H9 (cell line): ENCODE measurements around the gene NAA30. TPM values are rescaled to one million over a fixed set of nuclear protein-coding genes. Genes with fewer than 3 reads are reported as not detected.

ENCODE experiments used
- DNase-seq: peaks from one replicate; pipeline ENCODE4 v3.0.0-alpha.2; 2017
- H2AFZ ChIP-seq: one replicate; pipeline ENCODE4 v1.6.1; 2013; ENCODE audit warnings: mild to moderate bottlenecking, low read length, control low read depth, moderate library complexity
- H2AK5ac ChIP-seq: 2 replicates; pipeline ENCODE4 v1.6.1; 2013; ENCODE audit warnings: low read length, control low read depth, mixed read lengths; ENCODE audit not compliant: insufficient read length
- H2BK120ac ChIP-seq: one replicate; pipeline ENCODE4 v1.6.1; 2013; ENCODE audit warnings: low read depth, mild to moderate bottlenecking, low read length, control low read depth, inconsistent platforms; ENCODE audit not compliant: poor library complexity, severe bottlenecking
- H2BK12ac ChIP-seq: 2 replicates; pipeline ENCODE4 v1.6.1; 2013; ENCODE audit warnings: low read length, control low read depth, mixed read lengths, low read depth; ENCODE audit not compliant: insufficient read length
- H2BK15ac ChIP-seq: 2 replicates; pipeline ENCODE4 v1.6.1; 2013; ENCODE audit warnings: low read depth, low read length, control low read depth
- H2BK20ac ChIP-seq: one replicate; pipeline ENCODE4 v1.6.1; 2013; ENCODE audit warnings: low read depth, mild to moderate bottlenecking, low read length, control low read depth, inconsistent platforms; ENCODE audit not compliant: poor library complexity, severe bottlenecking
- H2BK5ac ChIP-seq: 2 replicates; pipeline ENCODE4 v1.6.1; 2013; ENCODE audit warnings: low read length, control low read depth, mixed read lengths; ENCODE audit not compliant: insufficient read length
- H3K14ac ChIP-seq: 2 replicates; pipeline ENCODE4 v1.6.1; 2013; ENCODE audit warnings: low read length, control low read depth; ENCODE audit not compliant: insufficient read depth
- H3K18ac ChIP-seq: 2 replicates; pipeline ENCODE4 v1.6.1; 2013; ENCODE audit warnings: low read depth, mild to moderate bottlenecking, mixed read lengths, low read length, control low read depth; ENCODE audit not compliant: insufficient read length
- H3K23ac ChIP-seq: 2 replicates; pipeline ENCODE4 v1.6.1; 2013; ENCODE audit warnings: low read length, control low read depth, mixed read lengths, low read depth; ENCODE audit not compliant: insufficient read length
- H3K23me2 ChIP-seq: 2 replicates; pipeline ENCODE4 v1.6.1; 2013; ENCODE audit warnings: low read depth, mild to moderate bottlenecking, mixed read lengths, low read length, control low read depth; ENCODE audit not compliant: insufficient read length, poor library complexity, severe bottlenecking
- H3K27ac ChIP-seq: 2 replicates; pipeline ENCODE4 v1.5.1; 2013; ENCODE audit warnings: low read length, control low read depth, mixed read lengths, low read depth; ENCODE audit not compliant: insufficient read length
- H3K27me3 ChIP-seq: 2 replicates; pipeline ENCODE4 v1.6.1; 2013; ENCODE audit warnings: low read length, control low read depth, inconsistent platforms; ENCODE audit not compliant: insufficient read depth
- H3K4ac ChIP-seq: 2 replicates; pipeline ENCODE4 v1.6.1; 2013; ENCODE audit warnings: low read depth, mild to moderate bottlenecking, control low read depth, inconsistent platforms, low read length, moderate library complexity
- H3K4me1 ChIP-seq: 2 replicates; pipeline ENCODE4 v1.6.1; 2013; ENCODE audit warnings: low read length, control low read depth, inconsistent platforms; ENCODE audit not compliant: insufficient read depth
- H3K4me2 ChIP-seq: 2 replicates; pipeline ENCODE4 v1.6.1; 2013; ENCODE audit warnings: low read length, control low read depth, mixed read lengths; ENCODE audit not compliant: insufficient read length, insufficient read depth
- H3K56ac ChIP-seq: 2 replicates; pipeline ENCODE4 v1.6.1; 2013; ENCODE audit warnings: low read depth, mild to moderate bottlenecking, mixed read lengths, low read length, control low read depth; ENCODE audit not compliant: insufficient read length
- H3K79me1 ChIP-seq: 2 replicates; pipeline ENCODE4 v1.6.1; 2013; ENCODE audit warnings: low read depth, mild to moderate bottlenecking, moderate library complexity, low read length, control low read depth, inconsistent platforms; ENCODE audit not compliant: insufficient read depth, poor library complexity, severe bottlenecking
- H3K79me2 ChIP-seq: 2 replicates; pipeline ENCODE4 v1.6.1; 2013; ENCODE audit warnings: low read length, control low read depth, inconsistent platforms; ENCODE audit not compliant: insufficient read depth
- H3K9ac ChIP-seq: 2 replicates; pipeline ENCODE4 v1.6.1; 2013; ENCODE audit warnings: low read length, control low read depth, mixed read lengths; ENCODE audit not compliant: insufficient read length; ENCODE audit errors: extremely low read depth
- H3K9me3 ChIP-seq: one replicate; pipeline ENCODE4 v1.6.1; 2013; ENCODE audit warnings: low read depth, low read length, inconsistent platforms; ENCODE audit not compliant: control insufficient read depth
- H3T11ph ChIP-seq: one replicate; pipeline ENCODE4 v1.6.1; 2013; ENCODE audit warnings: mild to moderate bottlenecking, low read length, control low read depth, inconsistent platforms
- H4K20me1 ChIP-seq: one replicate; pipeline ENCODE4 v1.6.1; 2013; ENCODE audit not compliant: control insufficient read depth, insufficient read length, insufficient read depth
- H4K5ac ChIP-seq: 2 replicates; pipeline ENCODE4 v1.6.1; 2013; ENCODE audit warnings: low read depth, mild to moderate bottlenecking, mixed read lengths, low read length, control low read depth; ENCODE audit not compliant: insufficient read length
- H4K8ac ChIP-seq: replicated peaks from 2 replicates; pipeline ENCODE4 v1.6.1; 2013; ENCODE audit warnings: low read length, control low read depth, mixed read lengths, low read depth; ENCODE audit not compliant: insufficient read length
- H4K91ac ChIP-seq: 2 replicates; pipeline ENCODE4 v1.6.1; 2013; ENCODE audit warnings: low read depth, mild to moderate bottlenecking, moderate library complexity, mixed read lengths, low read length, control low read depth; ENCODE audit not compliant: insufficient read length
- H3K27ac Mint-ChIP-seq, 3 experiments: 2 replicates in 2 of 3; 3 replicates in 1 of 3; pipeline ENCODE4 v1.8.0; 2020 to 2021; ENCODE audit warnings: mixed read lengths in 3 of 3, mild to moderate bottlenecking in 1 of 3, moderate library complexity in 1 of 3
- H3K27me3 Mint-ChIP-seq: 2 replicates; pipeline ENCODE4 v1.8.0; 2021; ENCODE audit warnings: low read depth, mild to moderate bottlenecking, moderate library complexity, mixed read lengths
- H3K36me3 Mint-ChIP-seq, 3 experiments: 2 replicates in 2 of 3; 3 replicates in 1 of 3; pipeline ENCODE4 v1.8.0; 2020 to 2021; ENCODE audit warnings: low read depth in 3 of 3, mixed read lengths in 3 of 3; ENCODE audit not compliant: insufficient read depth in 1 of 3
- H3K4me1 Mint-ChIP-seq, 2 experiments: 2 replicates each; pipeline ENCODE4 v1.8.0; 2020; ENCODE audit warnings: mixed read lengths in 2 of 2
- H3K4me3 Mint-ChIP-seq, 2 experiments: 2 replicates in 1 of 2; 3 replicates in 1 of 2; pipeline ENCODE4 v1.8.0; 2020 to 2021; ENCODE audit warnings: mild to moderate bottlenecking in 2 of 2, mixed read lengths in 2 of 2, moderate library complexity in 1 of 2
- H3K9me3 Mint-ChIP-seq, 2 experiments: 2 replicates in 1 of 2; 3 replicates in 1 of 2; pipeline ENCODE4 v1.8.0; 2020; ENCODE audit warnings: mild to moderate bottlenecking in 2 of 2, mixed read lengths in 2 of 2, moderate library complexity in 1 of 2
- WGBS: extraction: QIAGEN DNeasy Blood & Tissue Kit; methylation state at CpG from one replicate; pipeline ENCODE4 v1.1.7; 2013; ENCODE audit warnings: missing lambda C conversion rate, low lambda C conversion rate, mixed read lengths; ENCODE audit not compliant: insufficient read length; ENCODE audit errors: extremely low coverage; 5-methylcytosine and 5-hydroxymethylcytosine counted together
- total RNA-seq: library from RNA; stranded (reverse); gene quantifications from 2 replicates; pipeline ENCODE4 v1.2.1, GENCODE V29; 2021
- TF ChIP-seq, protein P1 (sequence below): fragments of 200-600 bp; sonication (generic); conservative IDR thresholded peaks from 3 replicates; pipeline ENCODE4 v1.8.0; 2021; ENCODE audit warnings: antibody characterized with exemption, mild to moderate bottlenecking

Gene NAA30
- total RNA-seq, 1 experiment from 2014 or later, result 20.9 TPM

DNA sequence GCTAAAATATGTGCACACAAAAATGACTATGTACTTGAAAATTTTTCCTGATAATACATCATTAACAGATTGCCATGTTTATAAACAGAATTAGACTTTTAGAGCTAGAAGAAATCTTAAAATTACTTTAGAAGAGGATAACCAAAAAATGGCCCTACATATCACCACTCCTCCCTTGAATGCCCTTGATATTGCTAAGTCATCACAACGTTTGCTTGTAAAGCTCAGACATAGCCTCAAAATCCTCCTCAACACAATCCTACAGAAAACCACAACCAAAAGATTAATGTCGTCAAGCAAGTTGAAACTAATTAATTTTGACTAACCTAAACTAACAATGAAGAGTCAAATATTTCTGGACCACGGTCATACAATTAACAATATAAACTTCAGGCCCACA lies 19.4 kb upstream of the NAA30 start:
- no peak overlapping the region for H3K18ac ChIP-seq
- H3K14ac ChIP-seq, result no peak overlapping the region
- no peak overlapping the region for H3K27ac ChIP-seq
- H3K4me3 Mint-ChIP-seq, result no peak overlapping the region
- H3K4me1 ChIP-seq, result no peaks in the 10 kb centered on the region; the same call in 1 of the 2 replicates
- no CpG with 5 or more reads among the region's 3 CpGs for WGBS
- H2BK15ac ChIP-seq, result no peak overlapping the region
- H3K23ac ChIP-seq, result no peak overlapping the region
- no peak for DNase-seq
- peaks cover 0 to 7% (median 1%) of the 10 kb centered on the region in 3 experiments; a peak in 4 of 7 replicates for H3K36me3 Mint-ChIP-seq
- no peak overlapping the region for H2AFZ ChIP-seq
- H2BK5ac ChIP-seq, result no peak overlapping the region
- no peak overlapping the region for H3T11ph ChIP-seq
- H2AK5ac ChIP-seq, result no peak overlapping the region
- H3K79me2 ChIP-seq, result no peaks in the 10 kb centered on the region
- no peak overlapping the region for H3K4me2 ChIP-seq
- no peak overlapping the region for H3K56ac ChIP-seq
- H3K9me3 ChIP-seq, result no peaks in the 10 kb centered on the region
- H4K20me1 ChIP-seq, result no peaks in the 10 kb centered on the region
- no peak overlapping the region for H4K8ac ChIP-seq
- TF ChIP-seq, protein P1, sequence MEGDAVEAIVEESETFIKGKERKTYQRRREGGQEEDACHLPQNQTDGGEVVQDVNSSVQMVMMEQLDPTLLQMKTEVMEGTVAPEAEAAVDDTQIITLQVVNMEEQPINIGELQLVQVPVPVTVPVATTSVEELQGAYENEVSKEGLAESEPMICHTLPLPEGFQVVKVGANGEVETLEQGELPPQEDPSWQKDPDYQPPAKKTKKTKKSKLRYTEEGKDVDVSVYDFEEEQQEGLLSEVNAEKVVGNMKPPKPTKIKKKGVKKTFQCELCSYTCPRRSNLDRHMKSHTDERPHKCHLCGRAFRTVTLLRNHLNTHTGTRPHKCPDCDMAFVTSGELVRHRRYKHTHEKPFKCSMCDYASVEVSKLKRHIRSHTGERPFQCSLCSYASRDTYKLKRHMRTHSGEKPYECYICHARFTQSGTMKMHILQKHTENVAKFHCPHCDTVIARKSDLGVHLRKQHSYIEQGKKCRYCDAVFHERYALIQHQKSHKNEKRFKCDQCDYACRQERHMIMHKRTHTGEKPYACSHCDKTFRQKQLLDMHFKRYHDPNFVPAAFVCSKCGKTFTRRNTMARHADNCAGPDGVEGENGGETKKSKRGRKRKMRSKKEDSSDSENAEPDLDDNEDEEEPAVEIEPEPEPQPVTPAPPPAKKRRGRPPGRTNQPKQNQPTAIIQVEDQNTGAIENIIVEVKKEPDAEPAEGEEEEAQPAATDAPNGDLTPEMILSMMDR, result no peak
- H3K4ac ChIP-seq, result no peak overlapping the region
- H4K91ac ChIP-seq, result no peak overlapping the region
- no peak overlapping the region for H4K5ac ChIP-seq
- H3K27ac Mint-ChIP-seq, result no peak overlapping the region
- peaks cover 10 to 11% of the 10 kb centered on the region in 2 experiments for H3K9me3 Mint-ChIP-seq
- H3K27me3 Mint-ChIP-seq, result peaks cover 6% of the 10 kb centered on the region
- H3K27me3 ChIP-seq, result no peaks in the 10 kb centered on the region
- peaks cover 17 to 18% of the 10 kb centered on the region in 2 experiments for H3K4me1 Mint-ChIP-seq
- no peak overlapping the region for H2BK20ac ChIP-seq
- no peak overlapping the region for H2BK120ac ChIP-seq
- no peaks in the 10 kb centered on the region for H3K79me1 ChIP-seq
- no peak overlapping the region for H3K9ac ChIP-seq
- no peaks in the 10 kb centered on the region for H3K23me2 ChIP-seq
- H2BK12ac ChIP-seq, result no peak overlapping the region
